T follicular helper cell (primary cell): ENCODE results near the gene HSPA12A.

Source experiments
- DNase-seq: peaks from one replicate; pipeline ENCODE4 v3.0.0-alpha.2; 2020; ENCODE audit warnings: low read depth

Gene HSPA12A

GRCh38 chr10:116771101-116771958 lies 29.0 kb upstream of the HSPA12A start:
- no peak for DNase-seq

- DNase-seq, result no peak
Measured at GRCh38 chr10:116770281-116770680, 27.9 kb upstream of the HSPA12A start.

- DNase-seq, result no peak
Measured at GRCh38 chr10:116769791-116770190, 27.4 kb upstream of the HSPA12A start.

GRCh38 chr10:116769368-116769767 lies 27.0 kb upstream of the HSPA12A start:
- no peak for DNase-seq

GRCh38 chr10:116768786-116769185 lies 26.4 kb upstream of the HSPA12A start:
- no peak for DNase-seq

- DNase-seq, result no peak
Measured at GRCh38 chr10:116766837-116767634, 24.7 kb upstream of the HSPA12A start.

- no peak for DNase-seq
Measured at GRCh38 chr10:116766241-116766827, 24.0 kb upstream of the HSPA12A start.

- DNase-seq, result no peak
Measured at GRCh38 chr10:116765648-116766081, 23.3 kb upstream of the HSPA12A start.

- no peak for DNase-seq
Measured at GRCh38 chr10:116764979-116765378, 22.6 kb upstream of the HSPA12A start.

- no peak for DNase-seq
Measured at GRCh38 chr10:116763440-116763839, 21.1 kb upstream of the HSPA12A start.

GRCh38 chr10:116761883-116762282 lies 19.5 kb upstream of the HSPA12A start:
- DNase-seq, result no peak

- DNase-seq, result no peak
Measured at GRCh38 chr10:116760919-116761318, 18.6 kb upstream of the HSPA12A start.

GRCh38 chr10:116757246-116757645 lies 14.9 kb upstream of the HSPA12A start:
- no peak for DNase-seq

GRCh38 chr10:116756277-116756676 lies 13.9 kb upstream of the HSPA12A start:
- no peak for DNase-seq

GRCh38 chr10:116753759-116754158 lies 11.4 kb upstream of the HSPA12A start:
- DNase-seq, result no peak

- DNase-seq, result no peak
Measured at GRCh38 chr10:116752969-116753665, 10.8 kb upstream of the HSPA12A start.

- DNase-seq, result no peak
Measured at GRCh38 chr10:116752563-116752962, 10.2 kb upstream of the HSPA12A start.

- no peak for DNase-seq
Measured at GRCh38 chr10:116748471-116748870, 6.1 kb upstream of the HSPA12A start.

GRCh38 chr10:116748041-116748440 lies 5.7 kb upstream of the HSPA12A start:
- DNase-seq, result no peak

GRCh38 chr10:116747325-116747724 lies 5.0 kb upstream of the HSPA12A start:
- DNase-seq, result no peak

GRCh38 chr10:116744885-116745284 lies 2.5 kb upstream of the HSPA12A start:
- no peak for DNase-seq

GRCh38 chr10:116744163-116744753 lies 1.9 kb upstream of the HSPA12A start:
- no peak for DNase-seq
